T-helper 1 cell treated with Interleukin-12 subunit alpha and Interleukin-12 subunit beta and Interleukin-4 antibody, amounts not matched to agents 30 ng/mL and 1 ng/mL, for 36 hours (primary cell): ENCODE data around the gene COL19A1. TPM values are rescaled to one million over a fixed set of nuclear protein-coding genes. Genes with fewer than 3 reads are reported as not detected.
"Not testable (repeated sequence)": the region's sequence is repeated elsewhere in the genome, so short reads cannot be mapped to it uniquely, and the experiment has no call there.

Experiments used
- intact Hi-C: fragments of 100-400 bp; cut with micrococcal nuclease; formaldehyde crosslinking; loops from one replicate; pipeline ENCODE4 v1.15.1; 2024
- total RNA-seq: library from RNA; stranded (reverse); gene quantifications from 2 replicates; pipeline ENCODE4 v1.2.3, GENCODE V29; 2022

COL19A1 gene
- total RNA-seq, 1 donor from 2014 or later: not detected

- intact Hi-C loops: no loop called here
Observed at GRCh38 chr6:69954733-69955132, 88.4 kb downstream of the COL19A1 start.

GRCh38 chr6:69957985-69958559 is 91.7 kb downstream of the COL19A1 start:
- intact Hi-C loops: no loop called here

- intact Hi-C loops: no loop called here
Observed at GRCh38 chr6:69958978-69959377, 92.6 kb downstream of the COL19A1 start.

GRCh38 chr6:69965974-69966373 is 99.6 kb downstream of the COL19A1 start:
- intact Hi-C loops: not testable (repeated sequence)

- intact Hi-C loops: no loop called here
Observed at GRCh38 chr6:69973138-69973537, 106.8 kb downstream of the COL19A1 start.

- intact Hi-C loops: no loop called here
Observed at GRCh38 chr6:69973763-69974162, 107.4 kb downstream of the COL19A1 start.

- intact Hi-C loops: no loop called here
Observed at GRCh38 chr6:69974193-69974592, 107.8 kb downstream of the COL19A1 start.

- intact Hi-C loops: no loop called here
Observed at GRCh38 chr6:69976591-69977090, 110.3 kb downstream of the COL19A1 start.

GRCh38 chr6:69980624-69981023 is 114.3 kb downstream of the COL19A1 start:
- intact Hi-C loops: no loop called here

GRCh38 chr6:69984506-69984905 is 118.2 kb downstream of the COL19A1 start:
- intact Hi-C loops: no loop called here

GRCh38 chr6:69985180-69985579 is 118.8 kb downstream of the COL19A1 start:
- intact Hi-C loops: no loop called here

- intact Hi-C loops: no loop called here
Observed at GRCh38 chr6:69987550-69987949, 121.2 kb downstream of the COL19A1 start.

GRCh38 chr6:69988458-69989126 is 122.2 kb downstream of the COL19A1 start:
- intact Hi-C loops: no loop called here

- intact Hi-C loops: no loop called here
Observed at GRCh38 chr6:69994251-69994650, 127.9 kb downstream of the COL19A1 start.

GRCh38 chr6:70008189-70008588 is 141.8 kb downstream of the COL19A1 start:
- intact Hi-C loops: no loop called here

GRCh38 chr6:70010339-70010738 is 144.0 kb downstream of the COL19A1 start:
- intact Hi-C loops: not testable (repeated sequence)

- intact Hi-C loops: not testable (repeated sequence)
Observed at GRCh38 chr6:70023201-70023600, 156.8 kb downstream of the COL19A1 start.

GRCh38 chr6:70028246-70028645 is 161.9 kb downstream of the COL19A1 start:
- intact Hi-C loops: no loop called here

- intact Hi-C loops: no loop called here
Observed at GRCh38 chr6:70028926-70029325, 162.6 kb downstream of the COL19A1 start.

- intact Hi-C loops: no loop called here
Observed at GRCh38 chr6:70033781-70034180, 167.4 kb downstream of the COL19A1 start.

- intact Hi-C loops: no loop called here
Observed at GRCh38 chr6:70037445-70037844, 171.1 kb downstream of the COL19A1 start.

GRCh38 chr6:70040766-70041165 is 174.4 kb downstream of the COL19A1 start:
- intact Hi-C loops: no loop called here

GRCh38 chr6:70041411-70041810 is 175.1 kb downstream of the COL19A1 start:
- intact Hi-C loops: no loop called here
